Measurements from ENCODE around the gene LTN1.
"Not testable (repeated sequence)": the region's sequence is repeated elsewhere in the genome, so short reads cannot be mapped to it uniquely, and the experiment has no call there.

DNA sequence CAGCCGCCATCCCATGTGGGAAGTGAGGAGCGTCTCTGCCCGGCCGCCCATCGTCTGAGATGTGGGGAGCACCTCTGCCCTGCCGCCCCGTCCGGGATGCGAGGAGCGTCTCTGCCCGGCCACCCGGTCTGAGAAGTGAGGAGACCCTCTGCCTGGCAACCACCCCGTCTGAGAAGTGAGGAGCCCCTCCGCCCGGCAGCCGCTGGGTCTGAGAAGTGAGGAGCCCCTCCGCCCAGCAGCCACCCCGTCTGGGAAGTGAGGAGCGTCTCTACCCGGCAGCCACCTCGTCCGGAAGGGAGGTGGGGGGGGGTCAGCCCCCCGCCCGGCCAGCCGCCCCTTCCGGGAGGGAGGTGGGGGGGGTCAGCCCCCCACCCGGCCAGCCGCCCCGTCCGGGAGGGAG is 18.6 kb upstream of the LTN1 start:
- TF ChIP-seq, protein P1, sequence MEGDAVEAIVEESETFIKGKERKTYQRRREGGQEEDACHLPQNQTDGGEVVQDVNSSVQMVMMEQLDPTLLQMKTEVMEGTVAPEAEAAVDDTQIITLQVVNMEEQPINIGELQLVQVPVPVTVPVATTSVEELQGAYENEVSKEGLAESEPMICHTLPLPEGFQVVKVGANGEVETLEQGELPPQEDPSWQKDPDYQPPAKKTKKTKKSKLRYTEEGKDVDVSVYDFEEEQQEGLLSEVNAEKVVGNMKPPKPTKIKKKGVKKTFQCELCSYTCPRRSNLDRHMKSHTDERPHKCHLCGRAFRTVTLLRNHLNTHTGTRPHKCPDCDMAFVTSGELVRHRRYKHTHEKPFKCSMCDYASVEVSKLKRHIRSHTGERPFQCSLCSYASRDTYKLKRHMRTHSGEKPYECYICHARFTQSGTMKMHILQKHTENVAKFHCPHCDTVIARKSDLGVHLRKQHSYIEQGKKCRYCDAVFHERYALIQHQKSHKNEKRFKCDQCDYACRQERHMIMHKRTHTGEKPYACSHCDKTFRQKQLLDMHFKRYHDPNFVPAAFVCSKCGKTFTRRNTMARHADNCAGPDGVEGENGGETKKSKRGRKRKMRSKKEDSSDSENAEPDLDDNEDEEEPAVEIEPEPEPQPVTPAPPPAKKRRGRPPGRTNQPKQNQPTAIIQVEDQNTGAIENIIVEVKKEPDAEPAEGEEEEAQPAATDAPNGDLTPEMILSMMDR (conservative IDR thresholded peaks at IDR 0.05; ENCODE audit: low read length) = not testable (repeated sequence)
- TF ChIP-seq EZH2phosphoT487 (IDR thresholded peaks at IDR 0.05; ENCODE audit: borderline replicate concordance) = not testable (repeated sequence)

Data from Loucy (cell line).